DLD1 (cell line): ENCODE results near the gene DCXR.

ENCODE experiments used
- in situ Hi-C: cut with HindIII; loops from 2 replicates; pipeline ENCODE4 v1.10.0; 2017; ENCODE audit warnings: low sequenced_read_pairs

DCXR gene

DNA sequence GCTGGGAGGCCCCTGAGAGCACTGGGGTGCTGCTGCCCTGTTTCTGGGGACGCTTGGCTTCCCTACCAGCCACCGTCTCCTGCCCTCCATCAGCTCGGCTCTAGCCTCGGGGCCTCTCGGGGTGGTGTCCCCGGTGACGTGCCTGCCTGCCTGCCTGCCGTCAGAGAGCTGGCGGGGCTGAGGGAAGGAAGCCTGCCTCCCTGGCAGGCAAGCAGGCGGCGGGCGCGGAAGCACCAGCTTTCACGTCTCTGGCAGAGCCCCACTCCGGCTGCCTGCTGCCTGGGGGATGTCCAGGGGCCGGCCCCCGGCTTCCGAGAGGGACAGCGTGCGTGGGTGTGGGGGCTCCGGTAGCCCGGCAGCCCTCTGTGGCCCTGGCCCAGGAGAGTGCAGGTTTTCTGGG is 24.2 kb downstream of the DCXR start:
- in situ Hi-C loops, result no loop called here

DNA sequence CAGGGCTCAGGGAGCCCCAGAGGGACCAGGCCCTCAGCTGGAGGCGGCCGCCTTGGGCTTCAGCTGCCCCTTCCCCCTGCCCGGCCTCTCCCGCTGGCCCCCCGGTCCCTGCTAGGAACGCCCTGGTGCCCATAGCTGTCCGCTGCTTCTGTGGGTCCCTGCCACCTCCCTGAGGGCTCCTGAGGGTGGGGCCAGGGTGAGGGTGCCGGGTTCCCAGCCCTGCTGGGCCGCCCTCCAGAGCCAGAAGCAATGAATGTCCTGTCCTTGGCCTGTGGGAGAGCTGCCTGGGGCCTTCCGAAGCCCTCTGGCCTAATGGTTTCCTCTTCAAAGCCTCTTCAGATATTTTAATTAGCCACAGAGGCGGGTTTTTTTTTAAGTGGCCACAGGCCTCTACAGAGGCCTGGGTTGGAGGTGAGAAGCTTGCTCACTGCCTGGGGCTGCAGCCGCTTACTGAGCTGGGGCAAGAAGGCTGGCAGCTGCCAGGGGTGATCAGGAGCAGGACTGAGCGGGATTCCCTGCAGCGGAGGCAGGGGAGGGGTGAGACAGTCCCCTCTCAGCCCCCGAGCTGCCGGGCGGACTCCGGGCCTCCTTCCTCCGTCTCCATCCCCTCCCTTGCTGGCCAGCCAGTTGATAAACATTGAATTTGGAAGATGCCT is 24.7 kb downstream of the DCXR start:
- in situ Hi-C loops, result no loop called here

DNA sequence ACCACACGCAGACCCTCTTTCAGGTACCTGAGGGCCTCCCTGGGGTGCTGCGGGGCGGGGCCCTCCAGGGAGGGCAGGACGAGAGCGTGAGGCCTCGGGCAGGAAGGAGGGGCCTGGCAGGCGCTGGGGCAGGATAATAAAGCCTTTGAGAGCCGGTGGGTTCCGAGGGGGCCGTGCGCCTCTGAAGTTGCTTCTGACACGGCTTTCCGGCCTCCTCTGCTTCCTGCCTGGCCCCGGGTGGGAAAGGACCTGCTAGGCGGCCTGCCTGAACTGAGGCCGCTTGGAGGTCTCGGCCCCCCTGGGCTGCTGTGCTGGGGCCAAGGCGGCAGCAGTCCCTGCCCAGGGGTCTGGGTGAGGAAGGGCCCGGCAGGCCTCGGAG is 25.2 kb downstream of the DCXR start:
- in situ Hi-C loops, result no loop called here

DNA sequence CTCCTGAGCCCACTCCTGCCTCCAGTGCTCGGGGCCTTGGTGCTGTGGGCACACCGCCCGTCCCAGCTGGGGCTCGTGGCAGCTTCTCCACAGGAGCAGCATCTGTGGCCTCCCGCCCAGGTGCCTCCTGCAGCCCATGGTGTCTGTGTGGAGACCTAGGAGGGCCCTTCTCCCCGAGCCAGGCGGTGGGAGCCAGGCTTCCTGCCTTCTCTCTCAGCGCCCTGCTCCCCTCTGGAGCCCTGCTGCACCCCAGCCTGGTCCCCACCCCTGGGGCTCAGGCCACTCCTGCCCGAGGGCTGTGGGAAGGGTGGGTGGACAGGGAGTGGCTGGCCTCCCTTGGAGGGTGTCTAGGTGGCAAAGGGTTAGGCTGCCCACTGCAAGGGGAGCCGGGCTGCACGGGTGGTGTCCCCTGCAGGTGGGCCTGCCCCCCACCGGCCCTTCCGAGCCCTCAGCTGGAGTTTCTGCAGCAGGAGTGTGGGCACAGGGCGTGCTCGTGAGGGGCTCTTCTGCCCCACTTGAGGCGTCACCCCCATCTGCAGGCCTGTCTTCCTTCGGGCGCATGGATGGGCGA is 25.8 kb downstream of the DCXR start:
- in situ Hi-C loops, result no loop called here

DNA sequence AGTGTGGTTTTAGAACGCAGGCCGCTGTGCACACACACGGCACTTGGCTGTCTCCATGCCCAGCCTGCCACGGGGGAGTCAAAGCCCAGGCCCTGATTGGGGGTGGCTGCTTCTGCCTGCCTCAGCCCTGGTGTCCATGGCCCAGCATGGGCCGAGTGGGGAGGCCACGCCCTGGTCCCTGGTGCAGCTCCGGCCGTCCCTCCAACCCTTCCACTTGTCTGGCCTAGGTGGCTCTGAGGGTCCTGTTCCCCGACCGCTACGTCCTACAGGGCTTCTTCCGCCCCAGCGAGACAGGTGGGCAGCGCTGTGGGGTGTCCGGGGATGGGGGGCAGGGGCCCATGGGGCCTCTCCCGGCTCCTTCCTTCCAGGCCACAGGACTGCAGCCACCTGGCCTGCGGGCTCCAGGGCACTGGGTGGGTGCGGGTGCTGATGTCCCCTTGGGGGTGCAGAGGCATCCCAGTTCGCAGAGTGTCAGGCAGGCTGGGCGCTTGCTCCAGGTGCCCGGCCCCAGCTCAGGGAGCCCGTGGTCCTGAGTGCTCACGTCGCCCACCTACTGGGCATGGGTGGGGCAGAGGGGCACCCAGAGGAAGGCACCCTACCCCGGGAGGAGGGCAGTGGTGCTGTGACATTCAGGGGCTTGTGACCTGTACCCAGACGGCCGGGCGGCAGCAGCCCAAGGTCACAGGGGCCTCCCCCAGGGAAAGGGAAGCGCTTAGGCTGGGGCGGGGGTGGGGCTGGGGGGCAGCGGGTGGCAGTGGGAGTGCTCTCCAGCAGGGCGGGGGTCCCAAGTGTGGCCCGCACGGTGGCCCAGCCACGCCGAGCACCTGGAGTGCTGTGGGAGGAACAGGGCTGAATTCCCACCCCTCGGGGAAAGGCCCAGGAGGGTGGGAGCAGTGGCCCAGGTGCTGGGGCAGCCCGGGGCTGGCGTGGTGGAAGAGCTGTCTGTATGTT is 26.6 kb downstream of the DCXR start:
- in situ Hi-C loops, result no loop called here

DNA sequence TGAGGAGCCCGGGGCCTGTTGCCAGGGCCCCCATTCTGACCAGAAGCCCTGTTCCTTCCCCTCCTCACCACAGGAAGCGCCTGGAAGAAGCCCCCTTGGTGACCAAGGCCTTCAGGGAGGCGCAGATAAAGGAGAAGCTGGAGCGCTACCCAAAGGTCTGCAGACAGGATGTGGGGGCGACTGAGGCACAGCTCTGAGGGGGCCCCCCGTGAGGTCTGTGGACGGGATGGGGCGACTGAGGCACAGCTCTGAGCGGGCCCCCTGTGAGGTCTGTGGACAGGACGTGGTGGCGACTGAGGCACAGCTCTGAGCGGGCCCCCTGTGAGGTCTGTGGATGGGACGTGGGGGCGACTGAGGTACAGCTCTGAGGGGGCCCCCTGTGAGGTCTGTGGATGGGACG is 28.1 kb downstream of the DCXR start:
- in situ Hi-C loops, result no loop called here

DNA sequence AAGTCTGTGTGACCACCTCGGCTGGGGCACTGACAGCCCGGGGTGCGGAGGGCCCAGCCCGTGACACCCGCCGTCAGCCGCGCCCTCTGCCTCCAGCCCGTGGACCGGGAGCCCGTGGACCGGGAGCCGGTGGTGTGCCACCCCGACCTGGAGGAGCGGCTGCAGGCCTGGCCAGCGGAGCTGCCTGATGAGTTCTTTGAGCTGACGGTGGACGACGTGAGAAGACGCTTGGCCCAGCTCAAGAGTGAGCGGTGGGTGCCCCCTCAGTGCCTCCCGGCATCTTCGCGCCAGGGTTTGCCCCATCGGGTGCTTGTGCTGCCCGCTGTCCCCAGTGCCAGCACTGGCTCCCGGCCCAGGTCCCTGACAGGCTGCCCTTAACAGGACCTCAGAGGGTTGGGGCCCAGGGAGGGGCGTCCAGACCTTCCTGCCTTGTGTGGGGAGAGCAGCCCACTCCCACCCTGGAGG is 28.5 kb downstream of the DCXR start:
- in situ Hi-C loops, result no loop called here

DNA sequence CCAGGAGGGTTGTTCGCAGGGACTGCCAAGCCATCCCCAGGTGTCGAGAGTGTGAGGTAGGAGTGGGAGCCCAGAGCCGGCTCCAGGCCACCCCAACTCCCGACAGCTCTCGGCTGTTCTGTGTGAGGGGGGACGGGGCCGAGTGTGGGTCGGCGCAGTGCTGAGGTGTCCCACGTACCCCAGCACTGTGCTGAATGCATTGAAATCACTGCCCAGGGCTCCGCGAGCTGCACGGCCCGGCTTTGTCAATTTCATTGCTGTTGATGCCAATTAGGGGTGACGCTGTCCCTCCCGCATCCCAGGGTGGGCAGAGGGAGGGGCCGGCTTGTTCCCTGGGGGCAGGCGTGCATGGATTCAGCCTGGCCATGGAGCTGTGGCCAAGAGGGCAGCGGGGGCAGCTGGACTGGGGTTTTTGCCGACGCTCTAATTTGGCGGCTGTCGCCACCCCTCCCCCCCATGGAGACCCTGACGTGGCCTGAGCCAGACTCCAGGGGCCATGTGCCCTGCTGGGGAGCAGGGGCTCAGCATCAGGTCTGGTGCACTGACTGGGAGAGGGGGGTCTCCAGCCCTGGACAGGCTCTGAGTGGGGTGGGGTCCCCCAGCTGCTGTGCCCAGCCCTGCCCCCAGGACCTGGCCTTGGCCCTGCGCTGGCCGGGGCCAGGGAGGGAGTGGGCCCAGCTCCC is 29.1 kb downstream of the DCXR start:
- in situ Hi-C loops, result no loop called here

DNA sequence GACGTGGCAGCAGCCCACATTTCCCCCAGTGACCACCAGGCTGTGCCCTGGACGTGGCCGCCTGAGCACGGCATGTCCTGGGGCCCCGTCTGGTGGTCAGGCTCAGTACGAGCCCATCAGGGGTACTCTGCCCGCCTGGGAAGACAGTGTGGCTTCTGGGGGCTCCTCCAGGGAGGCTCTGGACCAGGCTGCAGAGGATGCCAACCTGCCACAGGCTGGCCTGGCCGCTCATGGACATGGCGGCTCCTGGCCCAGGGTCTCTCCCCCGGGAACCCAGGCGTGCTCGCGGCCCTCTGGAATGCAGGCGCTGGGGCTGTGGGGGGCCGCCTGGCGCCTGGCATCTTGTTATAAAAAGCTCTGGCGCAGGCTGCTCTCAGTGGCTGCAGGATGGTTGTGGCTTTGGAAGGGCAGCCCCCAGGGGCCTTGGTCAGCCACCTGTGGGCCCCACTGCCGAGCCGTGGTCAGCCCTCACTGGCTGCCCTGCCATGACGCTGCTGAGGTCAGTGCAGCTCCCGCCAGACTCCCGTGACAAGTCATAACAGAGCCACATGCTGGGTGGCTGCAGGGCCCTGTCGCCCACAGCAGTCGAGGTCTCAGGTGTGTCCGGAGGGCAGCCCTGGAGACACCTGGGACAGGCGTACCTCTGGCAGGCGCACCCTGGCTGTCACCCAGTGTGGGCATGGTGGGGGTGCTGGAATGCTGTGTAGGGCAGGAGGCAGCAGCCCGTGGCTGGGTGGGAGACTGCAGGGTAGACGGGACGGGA is 29.8 kb downstream of the DCXR start:
- in situ Hi-C loops, result no loop called here

DNA sequence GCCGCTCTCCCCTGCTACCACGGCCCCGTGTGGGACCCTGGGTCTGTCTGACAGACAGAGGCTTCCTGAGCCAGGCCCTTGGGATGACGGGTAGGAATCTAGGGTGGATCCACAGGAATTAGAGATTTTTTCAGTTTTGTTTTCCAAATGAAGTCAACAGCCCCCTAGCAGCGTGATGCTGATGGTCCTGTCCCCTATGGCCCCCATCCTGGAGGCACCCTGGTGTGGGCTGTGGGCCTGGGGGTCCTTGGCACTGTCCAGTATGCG is 30.3 kb downstream of the DCXR start:
- in situ Hi-C loops, result no loop called here

DNA sequence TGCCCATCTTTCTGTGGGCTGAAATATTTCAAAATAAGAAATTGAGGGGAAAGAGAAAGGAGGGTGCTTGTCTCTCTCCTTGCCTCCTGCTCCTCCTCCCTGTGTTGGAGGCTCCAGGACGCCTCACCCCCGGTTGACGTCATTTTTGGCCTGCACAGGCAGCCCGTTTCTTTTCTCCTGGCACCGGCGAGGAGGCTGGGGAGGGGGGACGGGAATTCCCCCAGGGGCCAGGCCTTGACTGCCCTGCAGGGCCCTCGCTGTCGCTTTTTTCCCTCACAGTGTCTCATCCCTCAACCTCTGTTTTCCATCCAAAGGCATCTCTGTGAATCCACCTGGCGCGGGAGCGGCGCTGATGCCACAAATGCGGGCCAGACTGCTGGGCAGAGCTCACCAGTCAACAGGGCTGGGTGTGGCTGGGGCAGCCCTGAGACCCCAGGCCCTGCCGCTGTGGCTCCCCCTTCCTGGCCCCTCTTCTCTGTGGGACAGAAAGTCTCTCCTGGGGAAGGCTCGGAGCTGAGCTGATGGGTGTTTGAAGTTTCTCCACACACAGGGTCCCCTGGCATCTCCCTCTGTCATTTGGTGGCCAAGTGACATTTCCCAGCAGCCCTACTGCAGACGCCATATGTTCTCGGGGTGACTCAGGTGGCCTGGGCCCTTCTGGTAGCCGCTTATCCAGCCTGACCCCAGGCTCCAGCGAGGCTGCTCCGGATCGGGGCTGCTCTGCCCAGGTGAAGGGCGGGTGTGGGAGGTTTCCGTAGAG is 30.8 kb downstream of the DCXR start:
- in situ Hi-C loops, result no loop called here

DNA sequence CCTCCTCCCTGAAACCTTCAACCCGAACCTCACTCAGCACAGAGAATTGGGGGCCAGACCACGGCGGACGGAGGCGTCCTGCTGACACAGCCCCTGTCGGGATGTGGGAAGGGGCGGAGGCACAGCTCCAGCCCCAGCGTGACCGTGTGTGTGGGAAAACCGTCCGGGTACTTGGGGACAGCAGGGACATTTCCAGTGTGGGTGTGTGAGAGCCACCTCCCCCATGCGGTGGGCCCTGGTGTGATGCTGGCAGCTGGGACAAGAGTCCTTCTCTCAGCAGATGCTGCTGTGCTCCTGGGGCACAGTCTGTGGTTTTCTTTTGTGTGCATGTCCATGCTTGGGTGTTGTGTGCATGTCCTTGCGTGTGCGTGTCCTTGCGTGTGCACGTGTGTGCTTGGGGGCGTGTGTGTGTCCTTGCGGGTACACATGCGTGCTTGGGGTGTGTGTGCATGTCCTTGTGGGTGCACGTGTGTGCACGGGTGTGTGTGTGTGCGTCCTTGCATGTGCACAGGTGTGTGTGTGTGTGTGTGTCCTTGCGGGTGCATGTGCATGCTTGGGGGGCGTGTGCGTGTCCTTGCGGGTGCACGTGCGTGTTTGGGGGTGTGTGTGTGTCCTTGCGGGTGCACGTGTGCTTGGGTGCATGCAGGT is 31.7 kb downstream of the DCXR start:
- in situ Hi-C loops, result no loop called here

DNA sequence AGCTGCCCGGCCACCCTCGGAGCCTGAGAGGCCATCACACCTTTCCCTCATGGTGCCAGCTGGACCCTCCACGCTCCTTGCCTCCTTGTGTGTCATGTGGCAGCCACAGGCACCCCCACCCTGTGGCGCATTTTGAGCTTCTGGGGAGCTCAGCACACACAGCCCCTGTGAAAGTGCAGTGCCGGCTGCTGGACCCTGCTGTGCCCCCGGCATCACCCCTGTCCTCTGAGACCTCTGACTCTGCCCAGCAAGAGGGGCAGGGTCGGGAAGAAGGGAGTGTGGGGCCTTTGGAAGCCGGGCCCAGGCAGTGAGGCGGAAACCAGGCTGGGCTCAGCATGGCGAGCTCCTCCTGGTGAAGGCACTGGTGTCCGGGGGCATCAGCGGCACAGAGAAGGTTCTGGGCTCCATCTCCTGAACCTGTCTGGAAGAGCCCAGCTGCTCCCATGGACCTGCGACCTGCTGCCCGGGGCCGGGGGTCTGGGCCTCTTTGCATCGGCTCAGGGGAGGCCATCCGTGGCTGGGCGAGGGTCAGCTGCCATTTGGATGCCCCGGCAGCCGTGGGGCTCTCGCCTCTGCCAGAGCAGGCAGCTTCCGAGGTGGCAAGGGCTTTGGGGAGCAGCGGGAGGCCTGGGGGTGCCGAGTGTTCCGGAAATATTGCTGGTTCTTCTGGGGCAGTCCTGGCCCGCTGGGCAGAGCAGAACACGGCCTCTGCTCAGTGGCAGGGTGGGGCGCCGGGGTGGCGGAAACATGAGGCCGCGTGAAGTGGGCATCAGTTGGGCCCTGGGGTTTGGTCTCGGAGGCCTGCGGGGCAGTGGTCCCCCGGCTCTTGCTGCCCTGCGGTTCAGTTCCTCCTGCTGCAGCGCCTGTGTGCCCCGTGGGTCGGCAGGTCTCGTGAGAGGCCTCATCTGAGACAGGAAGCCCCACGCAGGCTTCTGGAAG is 32.7 kb downstream of the DCXR start:
- in situ Hi-C loops, result no loop called here

DNA sequence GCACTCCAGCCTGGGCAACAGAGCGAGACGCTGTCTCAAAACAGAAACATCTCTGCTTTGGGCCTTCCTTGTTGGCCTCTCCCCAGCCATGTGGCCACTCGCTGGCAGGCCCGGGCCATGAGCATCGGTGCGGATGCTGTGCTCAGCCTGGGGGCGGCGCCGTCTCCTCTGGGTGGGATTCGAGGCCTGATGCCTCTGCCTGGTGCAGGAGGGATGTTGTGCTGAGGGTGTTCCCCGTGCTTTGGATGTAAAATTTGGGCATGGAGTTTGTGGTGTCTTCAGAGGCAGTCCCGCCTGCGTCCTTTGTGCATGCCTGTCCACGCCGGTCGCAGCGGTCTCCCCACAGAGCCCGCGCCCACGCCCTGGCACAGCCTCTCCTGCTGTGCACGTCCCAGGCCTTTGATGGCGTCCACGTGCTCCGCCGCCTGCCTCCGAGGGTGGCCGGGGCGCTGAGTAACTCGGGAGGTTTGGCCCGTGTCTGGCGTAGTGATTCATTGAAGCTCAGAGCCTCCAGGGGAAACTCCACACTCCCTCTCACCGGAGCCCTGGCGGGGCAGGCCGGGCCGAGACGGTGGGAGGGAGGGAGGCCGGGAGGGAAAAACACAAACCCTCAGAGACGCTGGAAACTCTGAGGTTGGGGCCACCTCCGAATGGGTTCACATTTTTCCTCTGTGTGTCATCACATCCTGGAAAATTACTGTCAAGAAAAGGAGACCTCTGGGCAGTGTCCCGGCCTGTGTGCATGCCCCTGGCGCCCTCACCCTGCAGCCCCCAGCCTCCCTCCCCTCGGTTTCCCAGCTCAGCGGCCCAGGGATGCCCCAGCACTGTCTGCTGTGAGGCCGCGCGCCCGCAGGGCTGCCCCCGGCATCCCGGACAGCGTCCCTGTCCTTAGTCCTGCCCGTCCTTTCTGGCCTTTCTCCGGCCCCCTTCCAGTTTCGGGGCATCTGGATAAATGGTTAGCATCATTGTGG is 33.8 kb downstream of the DCXR start:
- in situ Hi-C loops, result no loop called here

DNA sequence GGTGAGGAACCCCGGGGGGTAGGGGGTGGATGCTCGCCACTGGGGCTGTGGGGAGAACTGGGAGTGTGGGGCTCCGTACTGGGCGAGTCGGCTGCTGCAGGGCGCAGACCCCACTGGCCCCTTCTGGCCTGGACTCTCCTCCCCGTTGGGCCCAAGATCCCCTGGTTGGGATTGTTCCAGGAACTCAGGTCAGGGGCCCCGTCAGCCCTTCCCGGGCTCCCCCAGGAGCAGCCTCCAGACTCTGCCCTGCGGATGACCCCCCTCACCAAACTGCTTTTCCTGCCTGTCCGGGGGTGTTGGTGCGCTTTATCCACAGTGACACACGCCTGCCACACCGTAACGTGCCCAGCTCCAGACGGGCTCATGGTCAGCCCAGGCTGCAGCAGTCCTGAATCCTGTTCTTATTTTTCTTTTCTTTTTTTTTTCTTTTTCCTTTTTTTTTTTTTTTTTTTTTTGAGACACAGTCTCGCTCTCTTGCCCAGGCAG is 35.9 kb downstream of the DCXR start:
- in situ Hi-C loops, result no loop called here

DNA sequence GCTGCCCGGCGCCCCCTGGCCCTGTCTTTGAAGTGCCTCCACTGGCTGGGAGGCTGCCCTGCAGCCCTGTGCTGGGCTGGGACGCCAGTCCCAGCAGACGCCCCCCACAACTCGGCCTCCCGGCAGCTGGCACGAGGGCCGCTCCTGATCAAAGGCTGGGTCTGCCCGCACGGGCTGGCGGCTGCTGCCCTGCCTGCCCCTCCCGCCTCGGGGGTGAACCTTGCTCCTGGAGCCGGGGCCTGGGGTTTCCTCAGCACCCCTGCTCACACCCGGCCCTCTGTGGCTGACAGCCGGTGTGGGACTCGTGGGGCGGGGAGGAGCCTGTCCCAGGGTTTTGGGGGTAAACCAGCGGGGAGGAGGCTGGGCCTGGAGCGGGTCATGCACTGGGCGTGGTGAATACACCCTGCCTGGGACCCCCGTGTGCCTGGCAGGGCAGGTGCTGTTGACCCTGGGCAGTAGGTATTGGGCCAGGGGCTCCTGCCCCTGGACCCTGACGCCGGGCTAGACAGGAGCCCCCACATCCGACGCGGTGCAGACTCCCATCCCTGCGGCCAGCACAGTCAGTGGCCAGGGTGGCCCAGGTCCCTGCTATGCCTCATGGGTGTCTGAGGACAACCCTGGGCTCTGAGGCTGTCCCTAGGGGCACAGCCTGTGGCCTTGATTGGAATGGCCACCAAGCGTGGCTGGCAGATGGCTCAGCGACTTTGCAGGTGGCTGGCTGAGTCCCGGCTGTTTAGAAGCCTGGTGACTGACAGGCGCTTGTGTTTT is 36.5 kb downstream of the DCXR start:
- in situ Hi-C loops, result no loop called here
